T-cell (primary cell): ENCODE results near the gene COA7. TPM values are rescaled to one million over a fixed set of nuclear protein-coding genes. Genes with fewer than 3 reads are reported as not detected.

Experiments used
- ATAC-seq, 4 experiments: fragments of 200-7000 bp in 3 of 4; fragments of 150-1000 bp in 1 of 4; cut with Tn5 transposase; replicated peaks in 1 of 4; 1 replicate in 3 of 4; 2 replicates in 1 of 4; pipeline ENCODE4 v1.10.0; 2021; ENCODE audit warnings: moderate library complexity in 3 of 4, mild to moderate bottlenecking in 2 of 4, moderate number of reproducible peaks in 1 of 4
- CTCF ChIA-PET, 2 donors: fragments of 300-600 bp; sonication (Branson Sonifier 250); formaldehyde crosslinking; loops; one replicate each; lab custom pipeline; 2022; ENCODE audit warnings: antibody characterized with exemption in 2 of 2; lab: Charles Lee
- POLR2A ChIA-PET, 2 donors: fragments of 300-600 bp; sonication (Branson Sonifier 250); formaldehyde crosslinking; loops; one replicate each; lab custom pipeline; 2022; ENCODE audit warnings: antibody characterized with exemption in 2 of 2; lab: Charles Lee
- DNase-seq, 35 experiments: peaks; one replicate each; pipeline versions ENCODE4 v3.0.0 to v3.0.0-alpha.2; 2013 to 2023
- H3K27ac ChIP-seq: one replicate; pipeline ENCODE4 v1.5.1; 2013; ENCODE audit warnings: low read length
- H3K27me3 ChIP-seq, 2 experiments: replicated peaks in 1 of 2; 1 replicate in 1 of 2; 2 replicates in 1 of 2; pipeline versions ENCODE4 v1.6.1 to v1.7.0; 2013; ENCODE audit warnings: low read length in 1 of 2, mixed read lengths in 1 of 2; ENCODE audit not compliant: control insufficient read depth in 2 of 2, insufficient read depth in 2 of 2; ENCODE audit errors: extremely low read depth in 1 of 2
- H3K36me3 ChIP-seq, 2 donors: 1 replicate in 1 of 2; 2 replicates in 1 of 2; pipeline versions ENCODE4 v1.6.1 to v1.7.0; 2013; ENCODE audit warnings: low read length in 1 of 2; ENCODE audit not compliant: control insufficient read depth in 2 of 2, insufficient read depth in 1 of 2; ENCODE audit errors: extremely low read depth in 1 of 2
- H3K4me1 ChIP-seq, 2 experiments: 1 replicate in 1 of 2; 2 replicates in 1 of 2; pipeline versions ENCODE4 v1.6.1 to v1.7.0; 2013; ENCODE audit warnings: low read length in 2 of 2, mixed read lengths in 1 of 2; ENCODE audit not compliant: insufficient read depth in 2 of 2, control insufficient read depth in 1 of 2; ENCODE audit errors: extremely low read depth in 1 of 2
- H3K4me3 ChIP-seq, 2 donors: 1 replicate in 1 of 2; 2 replicates in 1 of 2; pipeline versions ENCODE4 v1.5.1 to v1.7.0; 2013; ENCODE audit warnings: mild to moderate bottlenecking in 2 of 2, low read length in 1 of 2, moderate library complexity in 1 of 2; ENCODE audit not compliant: control insufficient read depth in 1 of 2; ENCODE audit errors: extremely low read depth in 1 of 2
- H3K9me3 ChIP-seq: 2 replicates; pipeline ENCODE4 v1.7.0; 2013
- H3K27ac Mint-ChIP-seq, 2 donors: one replicate each; pipeline ENCODE4 v1.8.0; 2020 to 2021; ENCODE audit warnings: mild to moderate bottlenecking in 2 of 2, mixed read lengths in 2 of 2
- H3K27me3 Mint-ChIP-seq, 2 donors: one replicate each; pipeline ENCODE4 v1.8.0; 2021 to 2022; ENCODE audit warnings: mixed read lengths in 2 of 2
- H3K36me3 Mint-ChIP-seq: one replicate; pipeline ENCODE4 v1.8.0; 2021; ENCODE audit warnings: mixed read lengths
- H3K4me1 Mint-ChIP-seq, 3 donors: one replicate each; pipeline ENCODE4 v1.8.0; 2020 to 2022; ENCODE audit warnings: mixed read lengths in 3 of 3, mild to moderate bottlenecking in 1 of 3
- H3K4me3 Mint-ChIP-seq, 3 donors: one replicate each; pipeline ENCODE4 v1.8.0; 2020 to 2022; ENCODE audit warnings: mild to moderate bottlenecking in 3 of 3, mixed read lengths in 3 of 3, moderate library complexity in 3 of 3
- H3K9me3 Mint-ChIP-seq, 3 donors: one replicate each; pipeline ENCODE4 v1.8.0; 2020 to 2022; ENCODE audit warnings: mixed read lengths in 3 of 3
- WGBS: methylation state at CpG from one replicate; pipeline ENCODE4 v1.1.5; 2013; ENCODE audit warnings: missing lambda C conversion rate; ENCODE audit not compliant: insufficient coverage; 5-methylcytosine and 5-hydroxymethylcytosine counted together
- total RNA-seq, 35 experiments: library from RNA in 6 of 35; stranded (reverse) in 6 of 35; fragments of 120-200 nt in 1 of 35; gene quantifications; one replicate each; pipeline versions ENCODE4 v1.2.1 to v1.2.4 and lab custom pipeline; 2013 to 2026

Gene COA7
- total RNA-seq, 5 donors from 2014 or later (not counting 1 experiment from before 2014, with no cell fraction given): 3.2 to 4.8 (median 4.1) TPM

GRCh38 chr1:52662645-52663313 lies 35.4 kb downstream of the COA7 start:
- DNase-seq (no peak), ATAC-seq (no peak)
- H3K27me3 Mint-ChIP-seq: no peaks in the 10 kb centered on the region
- no peak overlapping the region for H3K4me3 ChIP-seq
- H3K36me3 Mint-ChIP-seq: peaks cover 18% of the 10 kb centered on the region
- H3K27ac Mint-ChIP-seq: peak overlapping the region in 1 of 2 donors; percentile 44
- H3K9me3 Mint-ChIP-seq: no peaks in the 10 kb centered on the region
- H3K36me3 ChIP-seq: peaks cover 1 to 24% of the 10 kb centered on the region in 2 donors
- no peaks in the 10 kb centered on the region for H3K4me1 ChIP-seq
- 86% methylated on average over 8 of the region's 13 CpGs for WGBS
- no peaks in the 10 kb centered on the region for H3K9me3 ChIP-seq
- no peaks in the 10 kb centered on the region for H3K27me3 ChIP-seq
- ChIA-PET CTCF (interaction anchor here in 1 of 2 donors (0.6 kb wide), 1 partner anchor 139 kb away, joined by 5 read pairs; no protein-coding TSS in a partner anchor), POLR2A (no interaction called here)
- H3K4me1 Mint-ChIP-seq: peaks cover 9 to 25% (median 24%) of the 10 kb centered on the region in 3 donors
- no peak overlapping the region for H3K27ac ChIP-seq
- H3K4me3 Mint-ChIP-seq: no peak overlapping the region

GRCh38 chr1:52660807-52661206 lies 37.3 kb downstream of the COA7 start:
- no peak for ATAC-seq
- POLR2A ChIA-PET: interaction anchor here in 1 of 2 donors (0.6 kb wide), 1 partner anchor 56 kb away, joined by 3 read pairs; no protein-coding TSS in a partner anchor
- Mint-ChIP-seq H3K9me3 (no peaks in the 10 kb centered on the region), H3K27me3 (no peaks in the 10 kb centered on the region), H3K4me1 (peaks cover 15 to 23% (median 22%) of the 10 kb centered on the region in 3 donors), H3K4me3 (no peak overlapping the region), H3K27ac (peak overlapping the region; percentile 31 to 73), H3K36me3 (peaks cover 21% of the 10 kb centered on the region)
- Histone ChIP-seq H3K27me3 (no peaks in the 10 kb centered on the region), H3K9me3 (no peaks in the 10 kb centered on the region), H3K36me3 (peaks cover 5 to 33% of the 10 kb centered on the region in 2 donors), H3K4me3 (no peak overlapping the region), H3K27ac (no peak overlapping the region), H3K4me1 (no peaks in the 10 kb centered on the region)
- 87% methylated on average over 3 of the region's 3 CpGs for WGBS
- no peak for DNase-seq
- CTCF ChIA-PET: interaction anchor here in 1 of 2 donors (0.6 kb wide), 1 partner anchor 48 kb away, joined by 4 read pairs; no protein-coding TSS in a partner anchor

- Histone ChIP-seq H3K4me3 (no peak overlapping the region), H3K27ac (no peak overlapping the region), H3K36me3 (peaks cover 5 to 33% of the 10 kb centered on the region in 2 donors), H3K4me1 (no peaks in the 10 kb centered on the region), H3K9me3 (no peaks in the 10 kb centered on the region), H3K27me3 (no peaks in the 10 kb centered on the region)
- H3K9me3 Mint-ChIP-seq: no peaks in the 10 kb centered on the region
- H3K4me1 Mint-ChIP-seq: peaks cover 17 to 22% (median 20%) of the 10 kb centered on the region in 3 donors
- DNase-seq (no peak), ATAC-seq (no peak)
- no peaks in the 10 kb centered on the region for H3K27me3 Mint-ChIP-seq
- peaks cover 25% of the 10 kb centered on the region for H3K36me3 Mint-ChIP-seq
- 82% methylated on average over 12 of the region's 13 CpGs for WGBS
- ChIA-PET CTCF (interaction anchor here in 1 of 2 donors (0.6 kb wide), 1 partner anchor 47 kb away, joined by 4 read pairs; no protein-coding TSS in a partner anchor), POLR2A (no interaction called here)
- peak overlapping the region; percentile 82 to 83 for H3K27ac Mint-ChIP-seq
- H3K4me3 Mint-ChIP-seq: peak overlapping the region in 1 of 3 donors; percentile 13
These were observed 38.1 kb downstream of the COA7 start for GRCh38 chr1:52659851-52660596.

- H3K27ac ChIP-seq: no peak overlapping the region
- WGBS: 73% methylated on average over 1 of the region's 3 CpGs
- Mint-ChIP-seq H3K27me3 (no peaks in the 10 kb centered on the region), H3K4me1 (peaks cover 17 to 23% (median 22%) of the 10 kb centered on the region in 3 donors), H3K9me3 (no peaks in the 10 kb centered on the region), H3K4me3 (peak overlapping the region in 1 of 3 donors; percentile 13), H3K36me3 (peaks cover 28% of the 10 kb centered on the region), H3K27ac (peak overlapping the region; percentile 82 to 83)
- no peaks in the 10 kb centered on the region for H3K9me3 ChIP-seq
- H3K36me3 ChIP-seq: peaks cover 5 to 33% of the 10 kb centered on the region in 2 donors
- H3K4me3 ChIP-seq: no peak overlapping the region
- ChIA-PET CTCF (no interaction called here), POLR2A (interaction anchor here in 1 of 2 donors (0.7 kb wide), 1 partner anchor 282 kb away, joined by 6 read pairs; no protein-coding TSS in a partner anchor)
- no peaks in the 10 kb centered on the region for H3K4me1 ChIP-seq
- DNase-seq: no peak
- no peaks in the 10 kb centered on the region for H3K27me3 ChIP-seq
- peak in 2 of 4 experiments; percentile 33 to 50 for ATAC-seq
These were observed 38.8 kb downstream of the COA7 start for GRCh38 chr1:52659356-52659755.

- no peaks in the 10 kb centered on the region for H3K9me3 ChIP-seq
- DNase-seq (no peak), ATAC-seq (peak in 2 of 4 experiments; percentile 60)
- Mint-ChIP-seq H3K9me3 (no peaks in the 10 kb centered on the region), H3K27me3 (no peaks in the 10 kb centered on the region), H3K36me3 (peaks cover 31% of the 10 kb centered on the region), H3K4me1 (peaks cover 22 to 25% (median 25%) of the 10 kb centered on the region in 3 donors), H3K4me3 (no peak overlapping the region), H3K27ac (peak overlapping the region; percentile 82 to 83)
- H3K4me1 ChIP-seq: no peaks in the 10 kb centered on the region
- 100% methylated on average over 1 of the region's 1 CpG for WGBS
- no peak overlapping the region for H3K27ac ChIP-seq
- POLR2A ChIA-PET: interaction anchor here in 1 of 2 donors (0.7 kb wide), 1 partner anchor 282 kb away, joined by 6 read pairs; no protein-coding TSS in a partner anchor
- H3K36me3 ChIP-seq: peaks cover 5 to 33% of the 10 kb centered on the region in 2 donors
- no peaks in the 10 kb centered on the region for H3K27me3 ChIP-seq
- CTCF ChIA-PET: no interaction called here
- H3K4me3 ChIP-seq: no peak overlapping the region
These were observed 39.4 kb downstream of the COA7 start for GRCh38 chr1:52658795-52659194.

GRCh38 chr1:52657702-52658101 lies 40.4 kb downstream of the COA7 start:
- peak overlapping the region in 1 of 2 donors; percentile 71 for H3K27ac Mint-ChIP-seq

More at GRCh38 chr1:52657702-52658101, 40.4 kb downstream of the COA7 start:
- no CpG with 5 or more reads among the region's 3 CpGs for WGBS
- Histone ChIP-seq H3K27me3 (no peaks in the 10 kb centered on the region), H3K4me3 (no peak overlapping the region), H3K36me3 (peaks cover 5 to 33% of the 10 kb centered on the region in 2 donors), H3K27ac (no peak overlapping the region), H3K4me1 (no peaks in the 10 kb centered on the region), H3K9me3 (no peaks in the 10 kb centered on the region)
- Mint-ChIP-seq H3K4me1 (peaks cover 23 to 29% (median 29%) of the 10 kb centered on the region in 3 donors), H3K36me3 (peaks cover 35% of the 10 kb centered on the region), H3K27me3 (no peaks in the 10 kb centered on the region), H3K4me3 (no peak overlapping the region), H3K9me3 (no peaks in the 10 kb centered on the region)
- POLR2A ChIA-PET: interaction anchor here in 1 of 2 donors (0.6 kb wide), 1 partner anchor 10 kb away, joined by 3 read pairs; no protein-coding TSS in a partner anchor
- no peak for DNase-seq
- CTCF ChIA-PET: interaction anchor here in 1 of 2 donors (0.7 kb wide), 1 partner anchor 539 kb away, joined by 3 read pairs; no protein-coding TSS in a partner anchor
- no peak for ATAC-seq
